Mucosa of gallbladder (tissue), 1 donor: ENCODE measurements around the gene RNF11. TPM values are rescaled to one million over a fixed set of nuclear protein-coding genes. Genes with fewer than 3 reads are reported as not detected.
"Not testable (repeated sequence)": the region's sequence is repeated elsewhere in the genome, so short reads cannot be mapped to it uniquely, and the experiment has no call there.

Source experiments
- DNase-seq: peaks from one replicate; pipeline ENCODE4 v3.0.0-alpha.2; 2020; ENCODE audit warnings: low spot score
- total RNA-seq: library from RNA; stranded (reverse); gene quantifications from one replicate; pipeline ENCODE4 v1.2.1, GENCODE V29; 2021
- donor health status: DM: no; HTN: no; CAD: no.

Gene RNF11
- total RNA-seq, result 94.0 TPM

- peak; percentile 94 for DNase-seq
These were observed at the start of gene RNF11 for GRCh38 chr1:51235673-51236530. RNF11 (plus strand) TSS chr1:51236273; CDS start chr1:51236757, 484 bp downstream.

- DNase-seq, result no peak
These were observed 47.8 kb upstream of the RNF11 start for GRCh38 chr1:51188230-51188629.

- DNase-seq, result peak; percentile 28
These were observed 46.5 kb upstream of the RNF11 start for GRCh38 chr1:51189421-51190073.

- no peak for DNase-seq
These were observed 45.1 kb upstream of the RNF11 start for GRCh38 chr1:51190961-51191360.

GRCh38 chr1:51192213-51192843, 43.7 kb upstream of the RNF11 start:
- peak; percentile 71 for DNase-seq

- no peak for DNase-seq
These were observed 42.5 kb upstream of the RNF11 start for GRCh38 chr1:51193564-51193963.

- no peak for DNase-seq
These were observed 32.8 kb upstream of the RNF11 start for GRCh38 chr1:51203121-51203873.

GRCh38 chr1:51203874-51204245, 32.2 kb upstream of the RNF11 start:
- DNase-seq, result no peak

GRCh38 chr1:51210055-51210454, 26.0 kb upstream of the RNF11 start:
- no peak for DNase-seq

GRCh38 chr1:51210676-51211075, 25.4 kb upstream of the RNF11 start:
- no peak for DNase-seq

GRCh38 chr1:51214615-51215131, 21.4 kb upstream of the RNF11 start:
- DNase-seq, result no peak

GRCh38 chr1:51215169-51215568, 20.9 kb upstream of the RNF11 start:
- DNase-seq, result no peak

GRCh38 chr1:51216631-51217030, 19.4 kb upstream of the RNF11 start:
- DNase-seq, result no peak

GRCh38 chr1:51217101-51217500, 19.0 kb upstream of the RNF11 start:
- no peak for DNase-seq

GRCh38 chr1:51218570-51218969, 17.5 kb upstream of the RNF11 start:
- no peak for DNase-seq

- no peak for DNase-seq
These were observed 17.1 kb upstream of the RNF11 start for GRCh38 chr1:51219022-51219421.

GRCh38 chr1:51221529-51221928, 14.5 kb upstream of the RNF11 start:
- DNase-seq, result not testable (repeated sequence)

GRCh38 chr1:51222136-51222787, 13.8 kb upstream of the RNF11 start:
- no peak for DNase-seq

- no peak for DNase-seq
These were observed 13.3 kb upstream of the RNF11 start for GRCh38 chr1:51222809-51223208.

GRCh38 chr1:51224255-51224654, 11.8 kb upstream of the RNF11 start:
- DNase-seq, result no peak
